Prostate gland (tissue), 2 donors: Measurements from ENCODE around the gene TSEN15.

Experiments used
- CTCF ChIP-seq, 4 experiments: fragments of 200-600 bp in 2 of 4; fragments of 450-650 bp in 2 of 4; sonication (generic) in 2 of 4; IDR thresholded peaks; 1 replicate in 3 of 4; 2 replicates in 1 of 4; pipeline ENCODE4 v1.5.1; 2016 to 2019; ENCODE audit warnings: antibody characterized with exemption in 4 of 4, mild to moderate bottlenecking in 2 of 4, moderate library complexity in 2 of 4
- POLR2A ChIP-seq: fragments of 450-650 bp; IDR thresholded peaks from one replicate; pipeline ENCODE4 v1.6.1; 2016; ENCODE audit warnings: antibody characterized with exemption, mild to moderate bottlenecking

- no peak for TF ChIP-seq POLR2A
- TF ChIP-seq CTCF (IDR thresholded peaks at IDR 0.05) = no peak
These were observed 13.5 kb upstream of the TSEN15 start for GRCh38 chr1:184037849-184038591.
